Stimulated activated CD8-positive, alpha-beta memory T cell treated with anti-CD3 and anti-CD28 coated beads, Interleukin-7, amount 100 ng/mL, for 24 hours (primary cell): ENCODE data around the gene FBXL17.

ENCODE experiments used
- DNase-seq: peaks from one replicate; pipeline ENCODE4 v3.0.0-alpha.2; 2020; ENCODE audit warnings: low read depth

The FBXL17 gene

DNA sequence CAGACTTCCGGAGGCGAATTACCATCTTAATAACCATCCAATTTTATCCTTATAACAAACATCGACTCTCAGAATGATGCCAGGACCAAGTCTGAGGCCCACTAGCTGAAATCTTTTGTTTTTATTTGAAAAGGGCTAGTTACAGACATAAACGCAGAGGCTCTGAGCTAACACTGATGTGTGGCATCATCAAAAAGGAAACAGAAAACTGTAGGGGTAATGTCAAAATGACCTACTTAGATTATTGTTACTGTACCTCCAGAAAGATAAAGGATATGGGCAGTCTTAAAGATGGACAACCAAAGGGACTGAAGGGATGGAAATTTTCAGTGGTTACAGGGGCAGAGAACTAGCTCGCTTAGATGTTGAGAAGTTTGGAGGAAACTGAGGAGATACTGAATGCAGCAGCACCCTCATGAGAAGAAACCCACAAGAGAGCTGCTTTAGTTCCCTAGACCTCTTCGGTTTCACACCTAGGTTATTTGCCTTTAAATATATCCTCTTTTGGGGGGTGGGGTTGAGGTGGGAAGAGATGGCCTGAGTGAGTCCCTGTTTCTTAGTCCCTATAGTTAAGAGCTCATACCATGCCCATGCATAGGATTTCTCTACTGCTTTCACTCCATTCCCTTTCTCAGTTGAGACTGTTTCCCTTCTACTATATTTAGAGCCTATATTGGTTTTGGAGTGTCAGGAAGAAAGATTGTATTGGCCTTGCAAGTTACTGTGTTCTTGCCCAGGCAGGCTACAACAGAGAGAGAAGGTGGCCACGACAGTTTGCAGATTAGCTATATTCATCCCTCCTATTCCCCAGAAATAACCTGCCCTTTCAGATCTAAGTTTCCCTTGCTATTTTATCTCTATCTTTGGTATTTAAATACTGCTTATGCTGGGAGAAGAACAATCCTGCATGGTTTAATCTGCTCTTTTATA lies 390.8 kb downstream of the FBXL17 start:
- no peak for DNase-seq

GRCh38 chr5:107985144-107985543 lies 396.8 kb downstream of the FBXL17 start:
- no peak for DNase-seq

- DNase-seq: no peak
Measured at GRCh38 chr5:107982703-107983425, 399.0 kb downstream of the FBXL17 start.

GRCh38 chr5:107980923-107981692 lies 400.8 kb downstream of the FBXL17 start:
- no peak for DNase-seq

DNA sequence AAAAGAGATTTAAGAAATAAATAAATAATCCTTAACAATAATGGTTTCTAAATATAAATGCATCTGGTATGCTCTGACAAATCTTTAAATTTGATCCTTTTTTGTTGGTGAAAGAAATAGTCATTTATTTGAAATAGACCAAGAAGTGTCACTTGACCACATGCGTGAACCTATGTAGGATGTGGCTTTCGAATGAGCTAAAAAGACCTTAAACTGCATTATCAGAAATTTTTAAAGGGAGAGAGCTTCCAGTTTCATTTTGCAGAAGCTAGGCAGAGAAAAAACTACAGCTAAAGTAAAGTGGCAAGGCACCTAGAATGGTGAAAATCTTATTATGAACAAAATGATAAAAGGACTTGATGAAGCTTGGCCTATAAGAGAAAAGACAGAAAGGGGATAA lies 402.0 kb downstream of the FBXL17 start:
- no peak for DNase-seq

DNA sequence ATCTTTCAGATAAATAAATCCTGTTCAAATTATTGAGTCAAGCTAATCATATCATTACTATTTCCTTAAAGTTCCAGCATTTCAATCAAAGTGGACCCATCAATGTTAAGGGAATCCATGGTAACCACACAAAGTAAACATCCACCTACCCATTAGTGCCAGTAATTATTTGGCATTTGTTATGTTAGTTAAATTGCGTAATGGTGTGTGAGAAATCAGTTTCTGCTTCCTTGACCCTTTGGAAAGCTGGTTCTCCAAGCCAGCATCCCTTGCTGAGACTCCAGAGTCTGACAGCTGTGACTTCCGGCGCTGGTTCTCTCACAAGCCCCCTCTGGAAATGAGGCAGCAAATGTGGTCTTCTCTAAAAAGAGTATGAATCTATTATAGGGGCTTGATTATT lies 402.6 kb downstream of the FBXL17 start:
- DNase-seq: no peak

- no peak for DNase-seq
Measured at GRCh38 chr5:107977550-107978071, 404.3 kb downstream of the FBXL17 start.

GRCh38 chr5:107975568-107975967 lies 406.3 kb downstream of the FBXL17 start:
- DNase-seq: no peak

- DNase-seq: no peak
Measured at GRCh38 chr5:107971846-107972245, 410.1 kb downstream of the FBXL17 start.

DNA sequence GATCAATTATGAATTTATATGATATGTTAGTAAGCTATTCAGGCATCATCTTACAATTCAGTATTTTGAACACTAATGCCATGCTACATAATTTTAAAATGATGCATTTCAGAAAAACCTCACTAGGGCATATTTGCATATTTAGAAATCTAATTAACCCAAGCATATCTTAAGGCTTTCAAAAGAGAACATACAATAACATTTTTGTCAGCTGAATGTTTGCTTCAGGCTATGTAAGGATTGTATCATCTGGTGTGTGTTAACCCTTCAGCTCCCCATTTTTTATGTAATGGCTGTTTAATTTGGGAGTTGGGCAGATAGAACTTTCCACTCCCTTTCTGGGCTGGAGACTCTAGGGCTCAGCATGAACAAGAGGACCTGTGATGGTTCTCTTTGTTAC lies 412.1 kb downstream of the FBXL17 start:
- no peak for DNase-seq

GRCh38 chr5:107968998-107969397 lies 412.9 kb downstream of the FBXL17 start:
- no peak for DNase-seq

DNA sequence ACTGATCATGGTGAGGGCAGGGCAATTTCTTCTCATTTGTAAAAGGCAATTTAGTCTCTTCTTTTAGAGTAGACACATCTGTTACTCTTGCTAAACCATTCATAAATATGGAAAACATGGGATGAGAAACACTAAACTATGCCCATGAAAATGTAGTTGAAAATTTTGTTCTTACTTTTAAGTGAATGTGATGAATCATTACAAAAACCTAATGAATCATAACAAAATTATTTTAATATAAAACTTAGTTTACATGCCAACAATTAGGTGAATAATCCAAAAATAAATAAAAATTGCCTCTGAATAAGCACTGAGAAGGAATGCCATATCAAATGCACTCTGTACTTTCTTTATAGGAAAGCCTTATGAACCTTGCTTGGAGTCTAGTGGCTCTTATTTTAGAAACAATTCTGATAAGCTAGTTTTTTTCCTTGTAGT lies 413.5 kb downstream of the FBXL17 start:
- no peak for DNase-seq

DNA sequence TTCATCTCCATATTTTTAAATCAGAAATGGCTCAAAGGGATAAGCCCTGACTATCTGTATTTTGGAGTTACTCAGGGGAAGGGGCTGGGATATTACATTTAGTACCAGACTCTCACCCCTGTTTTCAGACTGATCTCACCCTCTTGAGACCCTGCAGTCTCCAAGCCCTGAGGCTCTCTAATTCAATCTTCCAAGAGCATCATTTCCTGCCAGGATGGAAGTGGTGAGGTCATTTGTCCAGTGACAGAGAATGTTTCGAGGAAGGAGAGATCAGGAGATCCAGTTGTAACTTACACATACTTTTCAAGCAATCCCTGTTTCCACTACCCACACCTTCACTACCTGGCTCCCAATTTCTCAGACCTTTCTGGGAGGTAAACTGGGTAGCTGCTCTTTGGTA lies 415.7 kb downstream of the FBXL17 start:
- no peak for DNase-seq

DNA sequence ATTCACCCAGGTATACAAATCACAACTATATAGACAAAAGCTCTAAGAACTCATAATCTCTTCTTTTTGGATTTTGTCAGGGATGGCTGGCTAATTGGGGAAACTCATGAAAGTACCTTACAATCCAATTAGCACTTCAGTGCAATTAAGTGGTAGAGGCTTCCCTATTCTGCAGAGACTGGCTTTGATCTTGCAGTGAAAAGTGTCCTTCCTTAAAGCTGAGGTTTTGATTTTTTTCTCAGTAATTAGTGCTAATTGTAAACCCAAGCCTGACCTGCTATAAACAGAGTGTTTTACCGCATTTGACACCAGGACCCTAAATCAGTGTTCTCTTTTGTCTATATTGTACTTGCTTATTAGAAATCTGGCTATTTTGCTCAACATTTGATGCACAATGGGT lies 417.2 kb downstream of the FBXL17 start:
- no peak for DNase-seq

GRCh38 chr5:107959573-107960279 lies 422.2 kb downstream of the FBXL17 start:
- DNase-seq: no peak

DNA sequence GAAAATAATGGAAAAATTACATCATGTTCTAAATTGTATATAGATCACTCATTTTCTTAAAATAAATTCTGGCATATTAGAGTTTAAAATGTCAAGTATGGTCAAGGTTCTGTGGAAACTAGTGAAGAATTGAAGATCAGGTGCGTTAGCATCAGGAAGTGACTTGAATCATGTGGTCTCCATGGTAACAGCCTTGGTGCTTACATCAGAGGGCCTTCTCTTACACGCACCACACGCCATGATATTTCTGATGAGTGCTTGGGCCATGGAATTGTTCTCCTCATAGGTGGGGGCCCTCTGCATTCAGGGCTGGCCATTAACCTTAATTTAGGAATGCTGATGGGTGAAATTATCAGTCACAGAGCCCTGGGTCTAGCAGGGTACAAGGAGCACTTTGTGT lies 423.0 kb downstream of the FBXL17 start:
- DNase-seq: no peak

GRCh38 chr5:107958432-107958831 lies 423.5 kb downstream of the FBXL17 start:
- DNase-seq: no peak

- no peak for DNase-seq
Measured at GRCh38 chr5:107957051-107957450, 424.8 kb downstream of the FBXL17 start.

DNA sequence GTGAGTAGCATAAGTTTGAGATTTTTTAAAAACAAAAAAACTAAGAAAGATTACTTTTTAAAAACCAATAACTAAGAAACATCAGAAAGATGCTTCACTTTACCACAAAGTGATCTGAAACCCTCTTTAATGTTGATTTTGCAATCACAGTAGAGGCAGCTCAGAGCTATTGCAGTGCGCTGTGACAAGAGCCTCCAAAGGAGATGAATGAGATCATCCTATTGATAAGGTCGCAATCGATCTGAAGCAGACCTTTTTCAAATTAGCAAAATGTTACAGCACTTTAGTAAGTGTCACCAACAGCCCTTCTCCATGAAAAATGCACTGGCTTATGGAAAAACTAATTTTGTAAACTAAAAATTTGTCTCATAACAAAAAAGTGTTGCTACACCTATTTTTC lies 426.6 kb downstream of the FBXL17 start:
- DNase-seq: no peak

GRCh38 chr5:107954254-107954653 lies 427.6 kb downstream of the FBXL17 start:
- no peak for DNase-seq

DNA sequence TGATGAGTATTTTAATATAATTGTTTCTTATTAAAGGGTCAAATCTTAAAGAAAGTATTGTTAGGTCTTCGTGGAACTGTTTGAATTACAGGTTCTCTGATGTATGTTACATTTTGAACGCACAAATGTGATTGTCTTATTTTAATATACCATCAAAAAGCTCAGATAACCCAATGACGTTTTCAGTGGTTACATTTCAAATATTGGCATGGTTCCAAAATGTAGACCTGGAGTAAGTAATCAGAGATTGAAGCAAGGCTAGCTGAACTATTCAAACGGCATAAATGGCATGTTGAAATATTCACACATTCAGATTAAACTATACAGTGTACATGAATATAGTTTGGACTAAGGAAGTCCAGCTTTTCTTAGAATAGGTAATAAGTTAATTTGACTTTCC lies 429.4 kb downstream of the FBXL17 start:
- DNase-seq: no peak

DNA sequence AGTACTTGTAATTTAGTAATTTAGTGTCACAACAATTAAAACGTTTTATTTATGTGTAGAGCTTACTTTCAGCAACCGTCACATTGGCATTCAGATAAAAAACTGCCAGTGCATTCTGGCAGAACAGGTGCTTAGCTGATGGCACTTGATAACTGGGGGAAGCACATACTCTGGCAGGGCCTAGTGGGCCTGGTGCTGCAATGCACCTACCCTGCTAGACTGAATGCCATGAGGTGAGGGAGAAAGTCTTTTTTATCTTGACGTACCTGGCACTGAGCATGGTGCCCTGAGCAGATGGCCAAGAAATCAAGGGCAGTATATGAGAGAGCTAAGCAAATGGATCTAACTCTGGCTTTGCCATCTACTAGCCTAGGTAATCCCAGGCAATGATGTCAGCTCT lies 430.6 kb downstream of the FBXL17 start:
- DNase-seq: no peak
